ENCODE data around the gene RUNX2. TPM values are rescaled to one million over a fixed set of nuclear protein-coding genes. Genes with fewer than 3 reads are reported as not detected.

The RUNX2 gene
- total RNA-seq, 1 experiment from 2014 or later, result 7.0 TPM

DNA sequence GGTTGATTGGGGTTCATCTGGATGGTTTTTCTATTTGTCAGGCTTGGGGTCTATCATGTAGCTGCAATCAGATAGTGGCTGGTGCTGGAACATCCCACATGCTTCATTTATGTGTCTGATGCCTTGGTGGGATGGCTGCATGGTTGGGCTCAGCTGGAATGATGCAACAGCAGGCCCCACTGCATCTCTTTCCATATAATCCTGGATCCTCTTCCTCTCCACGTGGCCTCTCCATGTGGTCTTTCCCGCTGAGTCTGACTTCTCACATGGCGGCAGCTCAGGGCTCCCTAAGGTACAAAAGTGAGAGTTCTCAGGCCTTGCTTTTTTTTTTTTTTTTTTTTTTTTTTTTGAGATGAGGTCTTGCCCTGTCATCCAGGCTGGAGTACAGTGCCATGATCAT is 114.6 kb downstream of the RUNX2 start:
- TF ChIP-seq POLR2AphosphoS5 (IDR thresholded peaks at IDR 0.05; ENCODE audit: low read depth, low read length) (no peak), SIN3A (IDR thresholded peaks at IDR 0.05; ENCODE audit: borderline replicate concordance, insufficient read depth, low read depth, low read length) (no peak), TCF7L2 (IDR thresholded peaks at IDR 0.05; ENCODE audit: low read depth, low read length) (no peak)
- TF ChIP-seq, protein P1, sequence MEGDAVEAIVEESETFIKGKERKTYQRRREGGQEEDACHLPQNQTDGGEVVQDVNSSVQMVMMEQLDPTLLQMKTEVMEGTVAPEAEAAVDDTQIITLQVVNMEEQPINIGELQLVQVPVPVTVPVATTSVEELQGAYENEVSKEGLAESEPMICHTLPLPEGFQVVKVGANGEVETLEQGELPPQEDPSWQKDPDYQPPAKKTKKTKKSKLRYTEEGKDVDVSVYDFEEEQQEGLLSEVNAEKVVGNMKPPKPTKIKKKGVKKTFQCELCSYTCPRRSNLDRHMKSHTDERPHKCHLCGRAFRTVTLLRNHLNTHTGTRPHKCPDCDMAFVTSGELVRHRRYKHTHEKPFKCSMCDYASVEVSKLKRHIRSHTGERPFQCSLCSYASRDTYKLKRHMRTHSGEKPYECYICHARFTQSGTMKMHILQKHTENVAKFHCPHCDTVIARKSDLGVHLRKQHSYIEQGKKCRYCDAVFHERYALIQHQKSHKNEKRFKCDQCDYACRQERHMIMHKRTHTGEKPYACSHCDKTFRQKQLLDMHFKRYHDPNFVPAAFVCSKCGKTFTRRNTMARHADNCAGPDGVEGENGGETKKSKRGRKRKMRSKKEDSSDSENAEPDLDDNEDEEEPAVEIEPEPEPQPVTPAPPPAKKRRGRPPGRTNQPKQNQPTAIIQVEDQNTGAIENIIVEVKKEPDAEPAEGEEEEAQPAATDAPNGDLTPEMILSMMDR (IDR thresholded peaks at IDR 0.05), result no peak
- TF ChIP-seq, protein P2, sequence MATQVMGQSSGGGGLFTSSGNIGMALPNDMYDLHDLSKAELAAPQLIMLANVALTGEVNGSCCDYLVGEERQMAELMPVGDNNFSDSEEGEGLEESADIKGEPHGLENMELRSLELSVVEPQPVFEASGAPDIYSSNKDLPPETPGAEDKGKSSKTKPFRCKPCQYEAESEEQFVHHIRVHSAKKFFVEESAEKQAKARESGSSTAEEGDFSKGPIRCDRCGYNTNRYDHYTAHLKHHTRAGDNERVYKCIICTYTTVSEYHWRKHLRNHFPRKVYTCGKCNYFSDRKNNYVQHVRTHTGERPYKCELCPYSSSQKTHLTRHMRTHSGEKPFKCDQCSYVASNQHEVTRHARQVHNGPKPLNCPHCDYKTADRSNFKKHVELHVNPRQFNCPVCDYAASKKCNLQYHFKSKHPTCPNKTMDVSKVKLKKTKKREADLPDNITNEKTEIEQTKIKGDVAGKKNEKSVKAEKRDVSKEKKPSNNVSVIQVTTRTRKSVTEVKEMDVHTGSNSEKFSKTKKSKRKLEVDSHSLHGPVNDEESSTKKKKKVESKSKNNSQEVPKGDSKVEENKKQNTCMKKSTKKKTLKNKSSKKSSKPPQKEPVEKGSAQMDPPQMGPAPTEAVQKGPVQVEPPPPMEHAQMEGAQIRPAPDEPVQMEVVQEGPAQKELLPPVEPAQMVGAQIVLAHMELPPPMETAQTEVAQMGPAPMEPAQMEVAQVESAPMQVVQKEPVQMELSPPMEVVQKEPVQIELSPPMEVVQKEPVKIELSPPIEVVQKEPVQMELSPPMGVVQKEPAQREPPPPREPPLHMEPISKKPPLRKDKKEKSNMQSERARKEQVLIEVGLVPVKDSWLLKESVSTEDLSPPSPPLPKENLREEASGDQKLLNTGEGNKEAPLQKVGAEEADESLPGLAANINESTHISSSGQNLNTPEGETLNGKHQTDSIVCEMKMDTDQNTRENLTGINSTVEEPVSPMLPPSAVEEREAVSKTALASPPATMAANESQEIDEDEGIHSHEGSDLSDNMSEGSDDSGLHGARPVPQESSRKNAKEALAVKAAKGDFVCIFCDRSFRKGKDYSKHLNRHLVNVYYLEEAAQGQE (IDR thresholded peaks at IDR 0.05; ENCODE audit: insufficient read depth in 1 of 2, low read depth in 2 of 2, low read length in 1 of 2), result no peak
- CTCF ChIA-PET, result interaction anchor here (0.6 kb wide), 1 partner anchor 528 kb away, joined by 8 read pairs; no protein-coding TSS in a partner anchor

GRCh38 chr6:45445364-45445748 is 117.2 kb downstream of the RUNX2 start:
- Histone ChIP-seq H3K4me1 (ENCODE audit: control insufficient read depth, insufficient read depth, low read length) (peaks cover 54% of the 10 kb centered on the region), H3K27me3 (ENCODE audit: control insufficient read depth, insufficient read depth, low read length) (no peaks in the 10 kb centered on the region), H3K4me3 (ENCODE audit: low read depth in 2 of 2, low read length in 2 of 2) (peak overlapping the region in 1 of 2 experiments; percentile 10; a peak in 1 of 4 replicates), H3K9me3 (ENCODE audit: control insufficient read depth, insufficient read depth, low read depth, low read length) (no peaks in the 10 kb centered on the region), H3K27ac (ENCODE audit: low read length) (peak overlapping the region; percentile 96), H3K36me3 (ENCODE audit: control insufficient read depth, insufficient read depth, low read length) (no peaks in the 10 kb centered on the region)
- intact Hi-C loops (cut with micrococcal nuclease; ENCODE audit: unreplicated experiment) (no loop called here), in situ Hi-C loops (cut with HindIII; ENCODE audit: low pct_unique_long_range_greater_than_20kb, low sequenced_read_pairs) (no loop called here)
- BruUV-seq (replicated peaks), result no TSS peak
- DNase-seq (ENCODE audit: low read depth, low spot score), result no peak
- peak; percentile 49 for ATAC-seq
- TF ChIP-seq, protein P1 (IDR thresholded peaks at IDR 0.05), result no peak
- TF ChIP-seq POLR2AphosphoS5 (IDR thresholded peaks at IDR 0.05; ENCODE audit: low read depth, low read length), result no peak
- no peak for TF ChIP-seq TCF7L2 (IDR thresholded peaks at IDR 0.05; ENCODE audit: low read depth, low read length)
- TF ChIP-seq SIN3A (IDR thresholded peaks at IDR 0.05; ENCODE audit: borderline replicate concordance, insufficient read depth, low read depth, low read length), result no peak
- TF ChIP-seq, protein P2 (IDR thresholded peaks at IDR 0.05; ENCODE audit: insufficient read depth in 1 of 2, low read depth in 2 of 2, low read length in 1 of 2), result no peak
- ChIA-PET CTCF (no interaction called here), POLR2A (no interaction called here)

More for the DNA sequence above, 114.6 kb downstream of the RUNX2 start:
- no TSS peak for BruUV-seq (replicated peaks)
- H3K9me3 ChIP-seq (ENCODE audit: control insufficient read depth, insufficient read depth, low read depth, low read length), result no peaks in the 10 kb centered on the region
- H3K36me3 ChIP-seq (ENCODE audit: control insufficient read depth, insufficient read depth, low read length), result no peaks in the 10 kb centered on the region
- H3K27ac ChIP-seq (ENCODE audit: low read length), result peak overlapping the region; percentile 40; the same call in 1 of the 2 replicates
- no peak overlapping the region for H3K4me3 ChIP-seq (ENCODE audit: low read depth in 2 of 2, low read length in 2 of 2)
- in situ Hi-C loops (cut with HindIII; ENCODE audit: low pct_unique_long_range_greater_than_20kb, low sequenced_read_pairs) (no loop called here), intact Hi-C loops (cut with micrococcal nuclease; ENCODE audit: unreplicated experiment) (no loop called here)
- ATAC-seq (no peak), DNase-seq (ENCODE audit: low read depth, low spot score) (no peak)
- no peaks in the 10 kb centered on the region for H3K27me3 ChIP-seq (ENCODE audit: control insufficient read depth, insufficient read depth, low read length)
- POLR2A ChIA-PET, result no interaction called here
- peaks cover 42% of the 10 kb centered on the region for H3K4me1 ChIP-seq (ENCODE audit: control insufficient read depth, insufficient read depth, low read length)
